Calu3 (cell line): ENCODE data around the gene ADGRV1. TPM values are rescaled to one million over a fixed set of nuclear protein-coding genes. Genes with fewer than 3 reads are reported as not detected.
A peak's percentile ranks its signal among the peaks of the same experiment; 100 is the strongest.

ENCODE experiments used
- BruUV-seq: library from RNA; stranded (reverse); fragments of 400-500 nt; replicated peaks from 2 replicates; lab custom pipeline; 2021; lab: Mats Ljungman, UMichigan
- CTCF ChIA-PET: fragments of 300-600 bp; sonication (Branson Sonifier 250); formaldehyde crosslinking; loops from one replicate; lab custom pipeline; 2022; ENCODE audit warnings: antibody characterized with exemption; lab: Charles Lee
- DNase-seq: peaks from one replicate; pipeline ENCODE4 v3.0.0; 2022
- H3K27ac Mint-ChIP-seq: one replicate; pipeline ENCODE4 v1.8.0; 2022; ENCODE audit warnings: mixed read lengths; ENCODE audit not compliant: unreplicated experiment
- H3K27me3 Mint-ChIP-seq: one replicate; pipeline ENCODE4 v1.8.0; 2022; ENCODE audit warnings: mixed read lengths; ENCODE audit not compliant: unreplicated experiment
- H3K36me3 Mint-ChIP-seq: one replicate; pipeline ENCODE4 v1.8.0; 2022; ENCODE audit warnings: mild to moderate bottlenecking, moderate library complexity, mixed read lengths; ENCODE audit not compliant: insufficient read depth, unreplicated experiment
- H3K4me1 Mint-ChIP-seq: one replicate; pipeline ENCODE4 v1.8.0; 2022; ENCODE audit warnings: mild to moderate bottlenecking, low read depth, mixed read lengths; ENCODE audit not compliant: unreplicated experiment
- H3K4me3 Mint-ChIP-seq: one replicate; pipeline ENCODE4 v1.8.0; 2022; ENCODE audit warnings: mild to moderate bottlenecking, low read depth, moderate library complexity, mixed read lengths; ENCODE audit not compliant: unreplicated experiment
- H3K9me3 Mint-ChIP-seq: one replicate; pipeline ENCODE4 v1.8.0; 2022; ENCODE audit warnings: low read depth, mixed read lengths; ENCODE audit not compliant: unreplicated experiment
- intact Hi-C: fragments of 100-400 bp; cut with micrococcal nuclease; formaldehyde crosslinking; loops from one replicate; pipeline ENCODE4 v1.10.0; 2022; ENCODE audit not compliant: unreplicated experiment
- total RNA-seq: library from RNA; stranded (reverse); gene quantifications from 2 replicates; pipeline ENCODE4 v1.2.3, GENCODE V29; 2022
- TF ChIP-seq, protein P1 (sequence below): fragments of 200-600 bp; IDR thresholded peaks from one replicate; pipeline ENCODE4 v1.8.0; 2022; ENCODE audit warnings: antibody characterized with exemption; ENCODE audit not compliant: unreplicated experiment

ADGRV1 gene
- total RNA-seq, 1 experiment from 2014 or later: 1.8 TPM

GRCh38 chr5:90854169-90854568 is 295.6 kb downstream of the ADGRV1 start:
- intact Hi-C loops: no loop called here
- H3K9me3 Mint-ChIP-seq: no peaks in the 10 kb centered on the region
- H3K4me1 Mint-ChIP-seq: no peaks in the 10 kb centered on the region
- DNase-seq: no peak
- H3K27me3 Mint-ChIP-seq: no peaks in the 10 kb centered on the region
- no peak overlapping the region for H3K4me3 Mint-ChIP-seq
- CTCF ChIA-PET: no interaction called here
- TF ChIP-seq, protein P1, sequence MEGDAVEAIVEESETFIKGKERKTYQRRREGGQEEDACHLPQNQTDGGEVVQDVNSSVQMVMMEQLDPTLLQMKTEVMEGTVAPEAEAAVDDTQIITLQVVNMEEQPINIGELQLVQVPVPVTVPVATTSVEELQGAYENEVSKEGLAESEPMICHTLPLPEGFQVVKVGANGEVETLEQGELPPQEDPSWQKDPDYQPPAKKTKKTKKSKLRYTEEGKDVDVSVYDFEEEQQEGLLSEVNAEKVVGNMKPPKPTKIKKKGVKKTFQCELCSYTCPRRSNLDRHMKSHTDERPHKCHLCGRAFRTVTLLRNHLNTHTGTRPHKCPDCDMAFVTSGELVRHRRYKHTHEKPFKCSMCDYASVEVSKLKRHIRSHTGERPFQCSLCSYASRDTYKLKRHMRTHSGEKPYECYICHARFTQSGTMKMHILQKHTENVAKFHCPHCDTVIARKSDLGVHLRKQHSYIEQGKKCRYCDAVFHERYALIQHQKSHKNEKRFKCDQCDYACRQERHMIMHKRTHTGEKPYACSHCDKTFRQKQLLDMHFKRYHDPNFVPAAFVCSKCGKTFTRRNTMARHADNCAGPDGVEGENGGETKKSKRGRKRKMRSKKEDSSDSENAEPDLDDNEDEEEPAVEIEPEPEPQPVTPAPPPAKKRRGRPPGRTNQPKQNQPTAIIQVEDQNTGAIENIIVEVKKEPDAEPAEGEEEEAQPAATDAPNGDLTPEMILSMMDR: no peak
- no TSS peak for BruUV-seq
- no peak overlapping the region for H3K27ac Mint-ChIP-seq
- H3K36me3 Mint-ChIP-seq: no peaks in the 10 kb centered on the region

- Mint-ChIP-seq H3K27ac (no peak overlapping the region), H3K36me3 (no peaks in the 10 kb centered on the region), H3K4me1 (no peaks in the 10 kb centered on the region), H3K27me3 (no peaks in the 10 kb centered on the region), H3K4me3 (no peak overlapping the region), H3K9me3 (no peaks in the 10 kb centered on the region)
- TF ChIP-seq, protein P1: no peak
- CTCF ChIA-PET: no interaction called here
- intact Hi-C loops: no loop called here
- BruUV-seq: no TSS peak
- no peak for DNase-seq
Measured at GRCh38 chr5:90855296-90856010, 296.9 kb downstream of the ADGRV1 start.

DNA sequence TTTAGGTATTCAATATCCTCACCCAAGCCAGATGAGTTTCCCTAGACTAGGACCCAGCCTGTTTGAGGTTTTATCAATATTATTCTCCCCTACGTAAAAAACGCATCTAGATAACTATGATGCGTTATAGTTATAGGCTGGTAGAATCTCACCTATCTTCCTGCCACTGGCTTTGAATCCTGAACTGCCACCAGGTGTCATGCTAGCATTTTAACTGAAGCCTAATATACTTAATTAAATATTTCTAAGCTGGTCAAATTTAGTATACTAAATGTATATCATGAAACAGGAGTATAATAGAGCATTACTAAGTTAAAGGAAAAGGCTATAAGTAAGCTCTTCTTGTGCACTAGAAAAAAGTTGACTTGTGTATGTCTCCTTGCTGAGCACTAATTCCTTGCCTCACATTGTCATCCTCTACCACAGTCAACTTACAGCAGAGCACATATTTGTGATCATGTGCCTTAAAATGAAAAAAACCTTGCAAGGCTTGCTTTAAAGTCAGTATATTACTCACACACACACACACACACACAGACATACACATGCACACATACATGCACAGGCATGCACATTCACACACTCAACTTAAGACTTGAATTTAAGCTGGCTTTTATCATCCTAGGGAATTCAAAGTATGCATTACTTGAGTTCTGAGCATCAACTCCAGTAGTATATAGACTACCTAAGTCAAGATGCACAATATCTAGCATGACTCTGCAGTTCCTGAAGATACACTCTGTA is 303.4 kb downstream of the ADGRV1 start:
- DNase-seq: no peak
- Mint-ChIP-seq H3K36me3 (no peaks in the 10 kb centered on the region), H3K9me3 (no peaks in the 10 kb centered on the region), H3K4me1 (no peaks in the 10 kb centered on the region), H3K27me3 (no peaks in the 10 kb centered on the region), H3K27ac (no peak overlapping the region), H3K4me3 (no peak overlapping the region)
- intact Hi-C loops: no loop called here
- CTCF ChIA-PET: interaction anchor here (1.0 to 1.4 kb wide), 5 partner anchors 55 to 558 kb away, joined by 3 to 9 read pairs (median 4); no protein-coding TSS in a partner anchor
- BruUV-seq: no TSS peak
- TF ChIP-seq, protein P1: peak; percentile 35

DNA sequence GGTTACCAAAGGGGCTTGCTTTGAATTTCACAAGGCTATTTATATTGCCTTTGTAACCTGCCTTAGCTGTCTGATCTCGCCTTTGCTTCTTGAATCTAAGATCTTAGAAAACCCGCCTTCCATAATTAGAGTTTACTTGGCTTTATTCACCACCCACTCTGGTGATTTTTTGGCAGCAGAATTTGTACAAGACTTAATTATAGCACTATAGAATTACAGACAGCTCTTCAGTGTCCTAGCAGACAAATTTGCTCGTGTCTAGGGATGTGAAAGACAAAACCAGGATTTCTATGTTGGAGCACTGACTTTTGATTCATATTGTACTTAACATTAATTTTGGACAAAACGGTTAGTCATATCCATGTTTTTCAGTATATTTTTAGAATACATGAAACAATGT is 306.6 kb downstream of the ADGRV1 start:
- H3K9me3 Mint-ChIP-seq: no peaks in the 10 kb centered on the region
- TF ChIP-seq, protein P1: no peak
- peaks cover 10% of the 10 kb centered on the region for H3K4me1 Mint-ChIP-seq
- H3K36me3 Mint-ChIP-seq: no peaks in the 10 kb centered on the region
- intact Hi-C loops: no loop called here
- BruUV-seq: no TSS peak
- DNase-seq: no peak
- no peaks in the 10 kb centered on the region for H3K27me3 Mint-ChIP-seq
- CTCF ChIA-PET: interaction anchor here (1.7 to 2.3 kb wide), 3 partner anchors 518 to 554 kb away, joined by 8 to 14 read pairs (median 11); partner anchors contain the start of gene ARRDC3
- no peak overlapping the region for H3K27ac Mint-ChIP-seq
- H3K4me3 Mint-ChIP-seq: no peak overlapping the region
